CD4-positive, alpha-beta T cell treated with Interleukin-6 at 100 ng/mL for 8 hours (primary cell): ENCODE results near the gene PMS1.
"Not testable (repeated sequence)": the region's sequence is repeated elsewhere in the genome, so short reads cannot be mapped to it uniquely, and the experiment has no call there.

Experiments
- DNase-seq: peaks from one replicate; pipeline ENCODE4 v3.0.0-alpha.2; 2020; ENCODE audit warnings: mixed read lengths, low spot score

The PMS1 gene

GRCh38 chr2:189865826-189866225 is 81.6 kb downstream of the PMS1 start:
- no peak for DNase-seq

GRCh38 chr2:189866296-189866695 is 82.0 kb downstream of the PMS1 start:
- DNase-seq: no peak

- no peak for DNase-seq
Measured at GRCh38 chr2:189868896-189869295, 84.6 kb downstream of the PMS1 start.

GRCh38 chr2:189870381-189871085 is 86.3 kb downstream of the PMS1 start:
- DNase-seq: no peak

GRCh38 chr2:189873696-189874095 is 89.4 kb downstream of the PMS1 start:
- no peak for DNase-seq

GRCh38 chr2:189874586-189875320 is 90.5 kb downstream of the PMS1 start:
- no peak for DNase-seq

GRCh38 chr2:189876271-189876670 is 92.0 kb downstream of the PMS1 start:
- DNase-seq: no peak

GRCh38 chr2:189879716-189880081 is 95.4 kb downstream of the PMS1 start:
- DNase-seq: no peak

GRCh38 chr2:189880429-189880828 is 96.2 kb downstream of the PMS1 start:
- no peak for DNase-seq

- no peak for DNase-seq
Measured at GRCh38 chr2:189880832-189881492, 96.7 kb downstream of the PMS1 start.

- no peak for DNase-seq
Measured at GRCh38 chr2:189885368-189885767, 101.1 kb downstream of the PMS1 start.

GRCh38 chr2:189892546-189893294 is 108.5 kb downstream of the PMS1 start:
- not testable (repeated sequence) for DNase-seq

GRCh38 chr2:189896809-189897208 is 112.6 kb downstream of the PMS1 start:
- no peak for DNase-seq

- no peak for DNase-seq
Measured at GRCh38 chr2:189899101-189899500, 114.9 kb downstream of the PMS1 start.

GRCh38 chr2:189900726-189901125 is 116.5 kb downstream of the PMS1 start:
- no peak for DNase-seq

GRCh38 chr2:189901664-189902063 is 117.4 kb downstream of the PMS1 start:
- no peak for DNase-seq

- DNase-seq: no peak
Measured at GRCh38 chr2:189913821-189914220, 129.6 kb downstream of the PMS1 start.

- no peak for DNase-seq
Measured at GRCh38 chr2:189916651-189917050, 132.4 kb downstream of the PMS1 start.
